DND-41 (cell line): ENCODE measurements around the gene TMEM109.

ENCODE experiments used
- ATAC-seq: fragments of 200-7000 bp; cut with Tn5 transposase; 3 replicates; pipeline ENCODE4 v1.9.1; 2021; ENCODE audit warnings: low read depth; ENCODE audit not compliant: insufficient read depth
- DNase-seq: peaks from one replicate; pipeline ENCODE4 v3.0.0-alpha.2; 2020
- H2AFZ ChIP-seq: 2 replicates; pipeline ENCODE4 v1.6.0; 2012; ENCODE audit warnings: low read depth, low read length
- H3K27ac ChIP-seq: 2 replicates; pipeline ENCODE4 v1.5.1; 2012; ENCODE audit warnings: low read length, inconsistent platforms
- H3K27me3 ChIP-seq: fragments of 200-600 bp; sonication (generic); 2 replicates; pipeline ENCODE4 v1.6.0; 2012; ENCODE audit warnings: low read length, mild to moderate bottlenecking, inconsistent platforms; ENCODE audit not compliant: insufficient read depth, poor library complexity
- H3K36me3 ChIP-seq: 2 replicates; pipeline ENCODE4 v1.5.1; 2012; ENCODE audit warnings: low read length, inconsistent platforms; ENCODE audit not compliant: insufficient read depth
- H3K4me1 ChIP-seq: 2 replicates; pipeline ENCODE4 v1.5.1; 2012; ENCODE audit warnings: mild to moderate bottlenecking, low read length; ENCODE audit not compliant: insufficient read depth
- H3K4me2 ChIP-seq: 2 replicates; pipeline ENCODE4 v1.6.0; 2012; ENCODE audit warnings: mild to moderate bottlenecking, moderate library complexity, low read length, inconsistent platforms; ENCODE audit not compliant: insufficient read depth
- H3K4me3 ChIP-seq, 2 experiments: fragments of 200-600 bp in 1 of 2; shearing (Covaris generic) in 1 of 2; 2 replicates each; pipeline ENCODE4 v1.5.1; 2012 to 2016; ENCODE audit warnings: inconsistent platforms in 2 of 2, low read length in 2 of 2, mild to moderate bottlenecking in 2 of 2, low read depth in 1 of 2, moderate library complexity in 1 of 2
- H3K79me2 ChIP-seq: 2 replicates; pipeline ENCODE4 v1.6.0; 2012; ENCODE audit warnings: low read length, inconsistent platforms; ENCODE audit not compliant: insufficient read depth
- H3K9ac ChIP-seq: 2 replicates; pipeline ENCODE4 v1.6.0; 2012; ENCODE audit warnings: low read depth, mild to moderate bottlenecking, inconsistent platforms, low read length, moderate library complexity
- H3K9me3 ChIP-seq: 2 replicates; pipeline ENCODE4 v1.5.1; 2012; ENCODE audit warnings: low read length, moderate library complexity, mild to moderate bottlenecking, inconsistent platforms; ENCODE audit not compliant: insufficient read depth, severe bottlenecking
- H4K20me1 ChIP-seq: 2 replicates; pipeline ENCODE4 v1.6.0; 2012; ENCODE audit warnings: low read length; ENCODE audit not compliant: insufficient read depth
- CTCF ChIP-seq: IDR thresholded peaks from 2 replicates; pipeline ENCODE4 v1.5.1; 2012; ENCODE audit warnings: borderline replicate concordance, low read length, moderate library complexity, mild to moderate bottlenecking; ENCODE audit not compliant: poor library complexity, severe bottlenecking; ENCODE audit errors: extremely low read depth
- EZH2 ChIP-seq: IDR thresholded peaks from 3 replicates; pipeline ENCODE4 v1.6.1; 2012; ENCODE audit warnings: borderline replicate concordance, low read depth, mild to moderate bottlenecking, moderate library complexity, low read length, inconsistent platforms; ENCODE audit not compliant: severe bottlenecking

Gene TMEM109

GRCh38 chr11:60939855-60940254, 25.9 kb downstream of the TMEM109 start:
- Histone ChIP-seq H3K27ac (no peak overlapping the region), H4K20me1 (no peaks in the 10 kb centered on the region), H2AFZ (no peak overlapping the region), H3K9ac (no peak overlapping the region), H3K4me2 (no peak overlapping the region), H3K79me2 (no peaks in the 10 kb centered on the region), H3K9me3 (no peaks in the 10 kb centered on the region), H3K4me3 (no peak overlapping the region), H3K36me3 (no peaks in the 10 kb centered on the region), H3K4me1 (no peaks in the 10 kb centered on the region), H3K27me3 (peaks cover 4% of the 10 kb centered on the region)
- no peak for DNase-seq
- no peak for TF ChIP-seq EZH2
- TF ChIP-seq CTCF, result no peak
- ATAC-seq, result no peak

- ATAC-seq, result no peak
- Histone ChIP-seq H3K4me1 (no peaks in the 10 kb centered on the region), H3K79me2 (no peaks in the 10 kb centered on the region), H4K20me1 (no peaks in the 10 kb centered on the region), H2AFZ (no peak overlapping the region), H3K9ac (no peak overlapping the region), H3K27ac (no peak overlapping the region), H3K36me3 (no peaks in the 10 kb centered on the region), H3K9me3 (no peaks in the 10 kb centered on the region), H3K4me2 (no peak overlapping the region), H3K27me3 (peaks cover 4% of the 10 kb centered on the region), H3K4me3 (no peak overlapping the region)
- no peak for TF ChIP-seq EZH2
- no peak for TF ChIP-seq CTCF
- no peak for DNase-seq
These were observed 27.6 kb downstream of the TMEM109 start for GRCh38 chr11:60941371-60942119.

- no peak overlapping the region for H3K9ac ChIP-seq
- H3K27me3 ChIP-seq, result peaks cover 4% of the 10 kb centered on the region
- H3K4me1 ChIP-seq, result no peaks in the 10 kb centered on the region
- no peak overlapping the region for H2AFZ ChIP-seq
- no peaks in the 10 kb centered on the region for H3K79me2 ChIP-seq
- H3K27ac ChIP-seq, result no peak overlapping the region
- no peaks in the 10 kb centered on the region for H4K20me1 ChIP-seq
- H3K9me3 ChIP-seq, result no peaks in the 10 kb centered on the region
- no peak overlapping the region for H3K4me2 ChIP-seq
- no peak overlapping the region for H3K4me3 ChIP-seq
- no peak for DNase-seq
- no peak for ATAC-seq
- no peaks in the 10 kb centered on the region for H3K36me3 ChIP-seq
- TF ChIP-seq EZH2 (no peak), CTCF (no peak)
These were observed 28.3 kb downstream of the TMEM109 start for GRCh38 chr11:60942219-60942618.
